Neutrophil (primary cell): ENCODE results near the gene TLCD1.

Experiments
- H3K27ac ChIP-seq: fragments of 200-600 bp; sonication (generic); 2 replicates; pipeline ENCODE4 v1.5.1; 2016; ENCODE audit warnings: mild to moderate bottlenecking, moderate library complexity
- H3K27me3 ChIP-seq: fragments of 200-600 bp; sonication (generic); 2 replicates; pipeline ENCODE4 v1.6.0; 2016; ENCODE audit warnings: mild to moderate bottlenecking
- H3K36me3 ChIP-seq: fragments of 200-600 bp; sonication (generic); 2 replicates; pipeline ENCODE4 v1.5.1; 2017
- H3K4me1 ChIP-seq, 2 experiments: fragments of 200-600 bp in 1 of 2; sonication (generic) in 1 of 2; 1 replicate in 1 of 2; 2 replicates in 1 of 2; pipeline versions ENCODE4 v1.5.1 to v1.6.1; 2013 to 2016; ENCODE audit warnings: low read depth in 1 of 2, low read length in 1 of 2, mild to moderate bottlenecking in 1 of 2, moderate library complexity in 1 of 2; ENCODE audit not compliant: control insufficient read depth in 1 of 2, insufficient read depth in 1 of 2
- H3K4me3 ChIP-seq, 2 experiments: fragments of 200-600 bp in 1 of 2; sonication (generic) in 1 of 2; 1 replicate in 1 of 2; 2 replicates in 1 of 2; pipeline ENCODE4 v1.5.1; 2013 to 2016; ENCODE audit warnings: low read depth in 1 of 2, low read length in 1 of 2, mild to moderate bottlenecking in 1 of 2, moderate library complexity in 1 of 2
- H3K9me3 ChIP-seq: fragments of 200-600 bp; sonication (generic); 2 replicates; pipeline ENCODE4 v1.5.1; 2016
- TF ChIP-seq, protein P1 (sequence below): fragments of 200-600 bp; sonication (generic); IDR thresholded peaks from 2 replicates; pipeline ENCODE4 v1.5.1; 2016; ENCODE audit warnings: antibody characterized with exemption

TLCD1 gene

GRCh38 chr17:28726226-28726626 is at the start of gene TLCD1:
TLCD1 (minus strand) TSS chr17:28726233; CDS start chr17:28726097, 136 bp downstream.
- TF ChIP-seq, protein P1, sequence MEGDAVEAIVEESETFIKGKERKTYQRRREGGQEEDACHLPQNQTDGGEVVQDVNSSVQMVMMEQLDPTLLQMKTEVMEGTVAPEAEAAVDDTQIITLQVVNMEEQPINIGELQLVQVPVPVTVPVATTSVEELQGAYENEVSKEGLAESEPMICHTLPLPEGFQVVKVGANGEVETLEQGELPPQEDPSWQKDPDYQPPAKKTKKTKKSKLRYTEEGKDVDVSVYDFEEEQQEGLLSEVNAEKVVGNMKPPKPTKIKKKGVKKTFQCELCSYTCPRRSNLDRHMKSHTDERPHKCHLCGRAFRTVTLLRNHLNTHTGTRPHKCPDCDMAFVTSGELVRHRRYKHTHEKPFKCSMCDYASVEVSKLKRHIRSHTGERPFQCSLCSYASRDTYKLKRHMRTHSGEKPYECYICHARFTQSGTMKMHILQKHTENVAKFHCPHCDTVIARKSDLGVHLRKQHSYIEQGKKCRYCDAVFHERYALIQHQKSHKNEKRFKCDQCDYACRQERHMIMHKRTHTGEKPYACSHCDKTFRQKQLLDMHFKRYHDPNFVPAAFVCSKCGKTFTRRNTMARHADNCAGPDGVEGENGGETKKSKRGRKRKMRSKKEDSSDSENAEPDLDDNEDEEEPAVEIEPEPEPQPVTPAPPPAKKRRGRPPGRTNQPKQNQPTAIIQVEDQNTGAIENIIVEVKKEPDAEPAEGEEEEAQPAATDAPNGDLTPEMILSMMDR: no peak
- Histone ChIP-seq H3K27me3 (peaks cover 21% of the 10 kb centered on the region), H3K27ac (peak within 1 kb of the TSS; percentile 45), H3K9me3 (no peaks in the 10 kb centered on the region), H3K4me3 (peak within 1 kb of the TSS; percentile 63 to 87), H3K36me3 (peaks cover 22% of the 10 kb centered on the region), H3K4me1 (peaks cover 36 to 39% of the 10 kb centered on the region in 2 experiments)

GRCh38 chr17:28774206-28774605 is 48.2 kb upstream of the TLCD1 start:
- TF ChIP-seq, protein P1: no peak
- Histone ChIP-seq H3K4me3 (no peak overlapping the region), H3K36me3 (no peaks in the 10 kb centered on the region), H3K9me3 (no peaks in the 10 kb centered on the region), H3K27ac (no peak overlapping the region), H3K4me1 (peaks cover 0 to 7% of the 10 kb centered on the region in 2 experiments), H3K27me3 (no peaks in the 10 kb centered on the region)

- no peaks in the 10 kb centered on the region for H3K36me3 ChIP-seq
- no peak overlapping the region for H3K27ac ChIP-seq
- H3K9me3 ChIP-seq: no peaks in the 10 kb centered on the region
- H3K4me3 ChIP-seq: no peak overlapping the region
- peaks cover 0 to 7% of the 10 kb centered on the region in 2 experiments for H3K4me1 ChIP-seq
- no peaks in the 10 kb centered on the region for H3K27me3 ChIP-seq
- TF ChIP-seq, protein P1: no peak
Observed at GRCh38 chr17:28773736-28774135, 47.7 kb upstream of the TLCD1 start.

- Histone ChIP-seq H3K9me3 (no peaks in the 10 kb centered on the region), H3K4me3 (no peak overlapping the region), H3K36me3 (peaks cover 10% of the 10 kb centered on the region), H3K27me3 (no peaks in the 10 kb centered on the region), H3K27ac (no peak overlapping the region), H3K4me1 (peaks cover 18 to 25% of the 10 kb centered on the region in 2 experiments)
- TF ChIP-seq, protein P1: no peak
Observed at GRCh38 chr17:28765038-28765437, 39.0 kb upstream of the TLCD1 start.

- no peak overlapping the region for H3K27ac ChIP-seq
- no peaks in the 10 kb centered on the region for H3K9me3 ChIP-seq
- no peaks in the 10 kb centered on the region for H3K27me3 ChIP-seq
- no peak overlapping the region for H3K4me3 ChIP-seq
- TF ChIP-seq, protein P1: peak; percentile 87
- H3K4me1 ChIP-seq: peaks cover 18 to 25% of the 10 kb centered on the region in 2 experiments
- peaks cover 22% of the 10 kb centered on the region for H3K36me3 ChIP-seq
Observed at GRCh38 chr17:28763804-28764266, 37.8 kb upstream of the TLCD1 start.
